IMR-90 (cell line): ENCODE results near the gene PMP22. TPM values are rescaled to one million over a fixed set of nuclear protein-coding genes. Genes with fewer than 3 reads are reported as not detected.

Source experiments
- ATAC-seq: fragments of 200-7000 bp; cut with Tn5 transposase; 2 replicates; pipeline ENCODE4 v1.9.1; 2020; ENCODE audit warnings: low read depth, mild to moderate bottlenecking, moderate library complexity
- BruUV-seq: library from RNA; stranded (reverse); fragments of 400-500 nt; replicated peaks from 2 replicates; lab custom pipeline; 2021; lab: Mats Ljungman, UMichigan
- CTCF ChIA-PET: fragments of 300-600 bp; formaldehyde crosslinking; extraction: SDS; loops from one replicate; lab custom pipeline; 2021; ENCODE audit warnings: antibody characterized with exemption; lab: Yijun Ruan, JAX
- POLR2A ChIA-PET: fragments of 300-600 bp; sonication (Branson Sonifier 250); formaldehyde crosslinking; loops from one replicate; lab custom pipeline; 2022; ENCODE audit warnings: antibody characterized with exemption; ENCODE audit not compliant: unreplicated experiment; lab: Charles Lee
- DNase-seq: peaks from one replicate; pipeline ENCODE4 v3.0.0; 2013
- H2AFZ ChIP-seq: replicated peaks from 2 replicates; pipeline ENCODE3; 2013; ENCODE audit warnings: low read length, mild to moderate bottlenecking; ENCODE audit not compliant: poor library complexity
- H2AK5ac ChIP-seq: 2 replicates; pipeline ENCODE4 v1.6.1; 2013; ENCODE audit warnings: low read depth, low read length, inconsistent platforms
- H2AK9ac ChIP-seq: replicated peaks from 2 replicates; pipeline ENCODE3; 2013; ENCODE audit warnings: mild to moderate bottlenecking, low read depth, low read length, moderate library complexity; ENCODE audit not compliant: poor library complexity
- H2BK120ac ChIP-seq: 2 replicates; pipeline ENCODE4 v1.6.1; 2013; ENCODE audit warnings: low read depth, low read length, inconsistent platforms
- H2BK15ac ChIP-seq: 3 replicates; pipeline ENCODE4 v1.6.1; 2013; ENCODE audit warnings: low read depth, low read length, inconsistent platforms
- H2BK20ac ChIP-seq: 2 replicates; pipeline ENCODE4 v1.6.1; 2013; ENCODE audit warnings: low read depth, mild to moderate bottlenecking, inconsistent platforms, low read length, moderate library complexity
- H2BK5ac ChIP-seq: 2 replicates; pipeline ENCODE4 v1.6.1; 2013; ENCODE audit warnings: mild to moderate bottlenecking, low read depth, low read length, inconsistent platforms; ENCODE audit not compliant: poor library complexity, severe bottlenecking
- H3K14ac ChIP-seq: replicated peaks from 2 replicates; pipeline ENCODE4 v1.6.1; 2013; ENCODE audit warnings: low read depth, low read length, inconsistent platforms
- H3K18ac ChIP-seq: 2 replicates; pipeline ENCODE4 v1.6.1; 2013; ENCODE audit warnings: low read depth, low read length, control low read depth
- H3K23ac ChIP-seq: 2 replicates; pipeline ENCODE4 v1.6.1; 2013; ENCODE audit warnings: low read depth, low read length, inconsistent platforms
- H3K27ac ChIP-seq: 2 replicates; pipeline ENCODE4 v1.5.1; 2013; ENCODE audit warnings: mild to moderate bottlenecking, control low read depth, low read length; ENCODE audit not compliant: insufficient read depth
- H3K27me3 ChIP-seq: 2 replicates; pipeline ENCODE4 v1.6.1; 2013; ENCODE audit warnings: low read length; ENCODE audit not compliant: control insufficient read depth, insufficient read depth
- H3K36me3 ChIP-seq: 2 replicates; pipeline ENCODE4 v1.6.1; 2013; ENCODE audit warnings: low read length, mixed read lengths; ENCODE audit not compliant: control insufficient read depth, insufficient read depth
- H3K4ac ChIP-seq: 2 replicates; pipeline ENCODE4 v1.6.1; 2013; ENCODE audit warnings: low read depth, low read length, inconsistent platforms
- H3K4me1 ChIP-seq: 2 replicates; pipeline ENCODE4 v1.6.1; 2013; ENCODE audit warnings: low read length, mixed read lengths; ENCODE audit not compliant: control insufficient read depth, insufficient read depth
- H3K4me2 ChIP-seq: 2 replicates; pipeline ENCODE4 v1.6.1; 2013; ENCODE audit warnings: low read depth, mild to moderate bottlenecking, control low read depth, low read length, moderate library complexity
- H3K4me3 ChIP-seq: 2 replicates; pipeline ENCODE4 v1.5.1; 2013; ENCODE audit warnings: low read depth, mild to moderate bottlenecking, control low read depth, low read length, moderate library complexity; ENCODE audit not compliant: insufficient read depth
- H3K56ac ChIP-seq: 2 replicates; pipeline ENCODE4 v1.6.1; 2013; ENCODE audit warnings: low read length, inconsistent platforms; ENCODE audit not compliant: insufficient read depth; ENCODE audit errors: extremely low read depth
- H3K79me1 ChIP-seq, 2 experiments: 2 replicates each; pipeline ENCODE4 v1.6.1; 2013; ENCODE audit warnings: low read length in 2 of 2, inconsistent platforms in 1 of 2, low read depth in 1 of 2
- H3K9ac ChIP-seq: 2 replicates; pipeline ENCODE4 v1.6.1; 2013; ENCODE audit warnings: low read depth, low read length, control low read depth
- H3K9me1 ChIP-seq: 2 replicates; pipeline ENCODE4 v1.6.1; 2013; ENCODE audit warnings: low read length, inconsistent platforms; ENCODE audit not compliant: insufficient read depth
- H3K9me3 ChIP-seq: 2 replicates; pipeline ENCODE4 v1.6.1; 2013; ENCODE audit warnings: low read length; ENCODE audit not compliant: control insufficient read depth, insufficient read depth
- H4K20me1 ChIP-seq: 2 replicates; pipeline ENCODE4 v1.6.1; 2013; ENCODE audit warnings: low read length, inconsistent platforms; ENCODE audit not compliant: insufficient read depth
- H4K5ac ChIP-seq: 2 replicates; pipeline ENCODE4 v1.6.1; 2013; ENCODE audit warnings: mild to moderate bottlenecking, low read depth, low read length, control low read depth
- H4K8ac ChIP-seq, 2 experiments: 2 replicates each; pipeline ENCODE4 v1.6.1; 2013; ENCODE audit warnings: low read depth in 2 of 2, low read length in 2 of 2, control low read depth in 1 of 2, inconsistent platforms in 1 of 2
- H4K91ac ChIP-seq: 2 replicates; pipeline ENCODE4 v1.6.1; 2013; ENCODE audit warnings: low read depth, low read length, inconsistent platforms; ENCODE audit not compliant: insufficient read depth
- BHLHE40 ChIP-seq: fragments of 150-350 bp; IDR thresholded peaks from 2 replicates; pipeline ENCODE4 v1.6.1; 2016; ENCODE audit warnings: mild to moderate bottlenecking, low read depth, low read length
- CEBPB ChIP-seq: IDR thresholded peaks from 2 replicates; pipeline ENCODE4 v1.6.1; 2012; ENCODE audit warnings: low read depth, low read length, improper control_type of control experiment
- FOS ChIP-seq: fragments of 150-350 bp; IDR thresholded peaks from 2 replicates; pipeline ENCODE4 v1.6.1; 2016; ENCODE audit warnings: low read depth, low read length
- MXI1 ChIP-seq: IDR thresholded peaks from 2 replicates; pipeline ENCODE4 v1.6.1; 2012; ENCODE audit warnings: low read depth, mild to moderate bottlenecking, low read length, moderate library complexity, borderline replicate concordance
- POLR2A ChIP-seq: IDR thresholded peaks from 2 replicates; pipeline ENCODE4 v1.6.1; 2012; ENCODE audit warnings: mild to moderate bottlenecking, low read depth, low read length
- RAD21 ChIP-seq: IDR thresholded peaks from 2 replicates; pipeline ENCODE4 v1.6.1; 2012; ENCODE audit warnings: low read length, improper control_type of control experiment
- RCOR1 ChIP-seq: IDR thresholded peaks from 2 replicates; pipeline ENCODE4 v1.6.1; 2012; ENCODE audit warnings: mild to moderate bottlenecking, low read length, improper control_type of control experiment; ENCODE audit not compliant: insufficient replicate concordance
- WGBS, 2 experiments: methylation state at CpG; one replicate each; pipeline versions ENCODE4 v1.1.5 to v1.1.7; 2013; ENCODE audit warnings: missing lambda C conversion rate in 2 of 2; ENCODE audit not compliant: insufficient read length in 1 of 2; ENCODE audit errors: extremely low coverage in 2 of 2; 5-methylcytosine and 5-hydroxymethylcytosine counted together
- dilution Hi-C: fragments of 300-500 bp; cut with HindIII; formaldehyde crosslinking; loops from one replicate; pipeline ENCODE4 v1.14.3; 2018; ENCODE audit warnings: low sequenced_read_pairs; ENCODE audit not compliant: unreplicated experiment
- in situ Hi-C: fragments of 300-500 bp; cut with MboI; formaldehyde crosslinking; loops from 3 replicates; pipeline ENCODE4 v1.14.3; 2019; ENCODE audit warnings: low sequenced_read_pairs, inconsistent platforms, mixed read lengths
- intact Hi-C: fragments of 100-400 bp; cut with micrococcal nuclease; formaldehyde crosslinking; loops from 2 replicates; pipeline ENCODE4 v1.10.0; 2022
- polyA plus RNA-seq, 3 experiments: library from polyadenylated mRNA; depleted of rRNA; stranded (reverse); fragments of >200 nt; gene quantifications; 2 replicates each; pipeline ENCODE4 v1.2.3, GENCODE V29; 2012; ENCODE audit warnings: low replicate concordance in 1 of 3
- total RNA-seq: library from RNA; depleted of rRNA; stranded (reverse); fragments of >200 nt; gene quantifications from 2 replicates; pipeline ENCODE4 v1.2.3, GENCODE V29; 2012
- TF ChIP-seq, protein P1 (sequence below): fragments of 150-350 bp; IDR thresholded peaks from 2 replicates; pipeline ENCODE4 v1.6.1; 2016; ENCODE audit warnings: low read depth, mild to moderate bottlenecking, low read length, moderate library complexity, borderline replicate concordance

Gene PMP22
- total and polyA plus RNA-seq, 2 of the 4 experiments (the other 2 are of a cell fraction), result 33.5 to 72.8 TPM

DNA sequence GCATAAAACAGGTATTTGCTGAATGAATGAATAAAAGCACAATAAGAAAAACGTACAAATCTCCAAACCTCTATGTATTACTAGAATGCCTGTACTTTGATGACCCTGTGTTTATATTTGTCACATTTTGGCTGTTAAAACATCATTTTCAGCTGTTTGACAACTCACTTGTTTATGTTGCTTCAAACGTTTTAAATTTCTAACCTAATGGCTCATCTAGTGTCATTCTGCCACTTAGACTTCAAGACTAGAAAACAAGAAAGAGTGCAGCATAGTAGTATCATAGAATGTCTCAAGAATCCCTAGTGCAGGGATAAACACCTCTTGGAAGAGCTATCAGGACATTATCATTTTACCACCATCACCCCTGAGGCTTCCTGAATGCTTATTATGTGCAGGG is 19.4 kb upstream of the PMP22 start:
- H2AK9ac ChIP-seq, result no peak overlapping the region
- no peak overlapping the region for H2BK120ac ChIP-seq
- H4K5ac ChIP-seq, result no peak overlapping the region
- no CpG with 5 or more reads among the region's 2 CpGs for WGBS, 2 experiments
- no peak overlapping the region for H3K23ac ChIP-seq
- H4K8ac ChIP-seq, result no peak overlapping the region
- no peak overlapping the region for H2AK5ac ChIP-seq
- no peak overlapping the region for H3K4me3 ChIP-seq
- dilution Hi-C loops (no loop called here), intact Hi-C loops (no loop called here), in situ Hi-C loops (no loop called here)
- H3K79me1 ChIP-seq, result no peaks in the 10 kb centered on the region
- no peaks in the 10 kb centered on the region for H3K9me1 ChIP-seq
- no peak overlapping the region for H2BK15ac ChIP-seq
- ChIA-PET CTCF (no interaction called here), POLR2A (interaction anchor here (0.6 kb wide), 1 partner anchor 31 kb away, joined by 7 read pairs; no protein-coding TSS in a partner anchor)
- no peak overlapping the region for H3K18ac ChIP-seq
- no peak overlapping the region for H2BK20ac ChIP-seq
- TF ChIP-seq MXI1 (no peak), CEBPB (no peak), POLR2A (no peak), BHLHE40 (no peak), FOS (no peak), RCOR1 (no peak), RAD21 (no peak)
- TF ChIP-seq, protein P1, sequence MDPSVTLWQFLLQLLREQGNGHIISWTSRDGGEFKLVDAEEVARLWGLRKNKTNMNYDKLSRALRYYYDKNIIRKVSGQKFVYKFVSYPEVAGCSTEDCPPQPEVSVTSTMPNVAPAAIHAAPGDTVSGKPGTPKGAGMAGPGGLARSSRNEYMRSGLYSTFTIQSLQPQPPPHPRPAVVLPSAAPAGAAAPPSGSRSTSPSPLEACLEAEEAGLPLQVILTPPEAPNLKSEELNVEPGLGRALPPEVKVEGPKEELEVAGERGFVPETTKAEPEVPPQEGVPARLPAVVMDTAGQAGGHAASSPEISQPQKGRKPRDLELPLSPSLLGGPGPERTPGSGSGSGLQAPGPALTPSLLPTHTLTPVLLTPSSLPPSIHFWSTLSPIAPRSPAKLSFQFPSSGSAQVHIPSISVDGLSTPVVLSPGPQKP, result no peak
- no peaks in the 10 kb centered on the region; the same call in 1 of the 2 replicates for H3K27me3 ChIP-seq
- H3K36me3 ChIP-seq, result no peaks in the 10 kb centered on the region
- no peak overlapping the region for H3K27ac ChIP-seq
- H3K4me2 ChIP-seq, result no peak overlapping the region
- H3K9ac ChIP-seq, result no peak overlapping the region
- H2BK5ac ChIP-seq, result no peak overlapping the region
- no peak for ATAC-seq
- no peaks in the 10 kb centered on the region for H4K20me1 ChIP-seq
- H2AFZ ChIP-seq, result no peak overlapping the region
- H4K91ac ChIP-seq, result no peak overlapping the region
- no peak overlapping the region for H3K14ac ChIP-seq
- no peak overlapping the region for H3K4ac ChIP-seq
- H3K4me1 ChIP-seq, result peaks cover 6% of the 10 kb centered on the region
- no peak overlapping the region for H3K56ac ChIP-seq
- no peaks in the 10 kb centered on the region; the same call in 1 of the 2 replicates for H3K9me3 ChIP-seq
- DNase-seq, result no peak
- BruUV-seq, result no TSS peak
